HG03066 (cell line): ENCODE results near the gene SLC25A21.

Experiments
- ATAC-seq: cut with Tn5 transposase; IDR thresholded peaks from one replicate; pipeline ENCODE4 v1.9.1; 2021; ENCODE audit warnings: low read depth; ENCODE audit not compliant: unreplicated experiment

SLC25A21 gene

DNA sequence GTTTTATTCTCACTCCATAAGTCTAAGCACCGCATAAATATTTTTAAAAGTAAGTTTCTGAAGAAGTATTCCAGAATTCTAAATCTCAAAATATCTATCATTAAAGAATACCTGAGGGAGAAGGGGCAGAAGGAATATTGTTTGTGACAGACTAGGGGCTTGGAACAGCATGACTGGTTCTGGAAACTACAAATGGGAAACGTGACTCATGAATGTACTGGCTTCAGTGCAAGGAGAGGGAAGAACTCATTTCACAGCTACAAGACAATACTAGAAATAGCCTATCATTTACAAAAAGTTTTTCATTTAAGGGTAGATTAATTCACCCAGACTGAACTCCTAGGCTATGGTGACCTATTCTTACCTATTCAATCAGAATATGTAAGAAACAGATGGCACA, 121.3 kb downstream of the SLC25A21 start:
- ATAC-seq, result no peak

DNA sequence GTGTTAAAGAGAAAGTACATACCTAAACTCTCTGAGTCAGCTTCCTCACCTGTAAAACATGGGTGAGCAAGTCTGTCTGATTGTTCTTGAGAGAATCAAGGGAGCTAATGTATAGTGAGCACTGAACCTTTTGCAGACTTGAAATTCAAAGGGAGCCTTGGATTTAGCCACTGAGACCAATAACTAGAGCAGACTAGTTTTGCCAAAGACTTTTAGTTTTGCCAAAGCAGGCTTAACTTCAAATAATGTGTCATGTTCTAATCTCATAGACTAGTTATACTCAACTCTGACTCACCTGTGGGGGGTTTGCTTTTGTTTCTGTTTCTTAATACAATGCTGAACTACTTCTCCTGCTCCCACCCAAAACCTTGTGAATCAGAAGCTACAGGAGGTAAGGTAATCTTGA, 123.7 kb downstream of the SLC25A21 start:
- no peak for ATAC-seq

DNA sequence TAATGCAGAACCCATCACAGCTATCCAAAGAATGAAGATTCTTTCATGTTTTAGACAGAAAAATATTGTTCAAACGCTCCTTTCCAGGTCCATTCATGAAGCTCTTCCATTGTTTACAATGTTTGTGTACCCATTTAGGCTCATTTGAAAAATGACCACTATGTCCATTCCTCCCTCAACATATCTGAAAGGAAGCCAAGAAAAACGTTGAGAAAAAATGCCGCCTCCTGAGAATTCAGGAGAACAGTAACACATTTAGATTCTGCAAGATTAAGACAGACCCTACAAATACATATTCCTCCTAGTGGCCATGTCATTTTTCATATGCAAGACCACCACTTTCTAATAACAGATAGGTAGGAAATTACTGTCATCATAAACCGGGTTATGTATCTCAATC, 124.4 kb downstream of the SLC25A21 start:
- no peak for ATAC-seq

DNA sequence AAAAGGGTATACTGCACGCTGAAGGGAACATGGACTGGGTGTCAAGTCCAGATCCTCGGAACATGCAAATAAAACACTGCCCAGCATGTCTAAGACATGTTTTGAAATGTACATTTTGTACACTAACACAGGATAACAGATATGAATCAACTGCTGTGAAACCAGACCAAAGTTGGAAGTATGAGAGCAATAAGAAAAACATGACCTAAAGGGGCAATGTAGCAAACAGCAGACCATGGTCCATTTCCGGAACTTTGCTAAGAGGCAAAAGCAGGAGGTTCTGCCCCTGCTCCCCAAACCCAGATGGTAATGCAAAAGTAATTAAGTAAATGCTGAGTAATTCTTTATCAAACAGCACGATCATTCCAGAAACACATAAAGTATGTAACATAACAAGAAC, 125.2 kb downstream of the SLC25A21 start:
- ATAC-seq, result no peak

DNA sequence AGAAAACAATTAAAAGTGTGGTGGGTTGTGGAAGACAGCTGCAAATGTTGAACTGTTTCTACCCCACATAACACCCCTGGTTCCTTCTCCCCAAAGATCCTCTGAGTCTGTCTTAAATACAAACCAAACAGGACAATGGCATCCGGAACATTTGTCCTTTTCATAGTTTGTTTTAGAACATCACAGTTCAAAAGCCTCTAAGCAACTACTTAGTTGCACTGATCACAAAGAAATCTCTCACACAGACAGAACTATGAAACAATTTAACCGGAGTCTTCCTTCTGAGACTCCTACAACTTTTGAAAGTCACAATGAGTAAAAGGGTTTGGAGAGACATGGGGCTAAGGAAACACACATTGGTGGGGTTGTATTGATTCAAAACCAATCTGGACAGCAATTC, 125.6 kb downstream of the SLC25A21 start:
- ATAC-seq, result no peak

DNA sequence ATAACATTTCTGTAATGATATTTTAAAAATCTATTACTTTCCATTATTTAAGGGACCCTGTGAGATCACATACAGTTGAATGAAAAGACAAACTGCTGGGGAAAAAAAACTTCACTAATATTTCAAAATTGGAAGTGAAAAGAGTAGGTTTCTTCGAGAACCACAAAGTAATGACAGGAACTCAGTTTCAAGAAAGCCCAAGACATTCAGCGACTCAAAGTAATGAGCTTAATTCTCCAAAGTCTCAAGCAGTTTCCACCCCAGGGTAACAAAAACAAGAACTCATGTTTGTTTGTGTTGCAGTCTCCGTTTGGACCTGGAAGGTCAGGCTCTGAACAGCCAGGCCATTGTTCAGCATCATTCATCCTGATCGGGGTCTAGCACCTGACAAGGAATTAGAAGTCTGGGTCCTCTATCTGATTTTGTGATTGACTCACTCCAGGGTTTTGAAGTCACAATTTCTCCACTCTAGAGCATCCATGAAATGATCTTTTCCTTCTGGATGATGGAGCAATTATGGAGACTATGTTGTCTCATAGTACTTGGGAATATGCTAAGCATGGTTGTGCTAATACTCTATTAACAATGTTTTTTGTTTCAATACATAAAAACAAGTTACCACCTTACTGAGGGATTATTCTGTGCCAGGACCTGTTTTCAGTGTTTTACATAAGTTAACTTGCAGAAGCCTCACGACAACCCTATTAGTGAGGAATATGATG, 126.9 kb downstream of the SLC25A21 start:
- ATAC-seq, result no peak

DNA sequence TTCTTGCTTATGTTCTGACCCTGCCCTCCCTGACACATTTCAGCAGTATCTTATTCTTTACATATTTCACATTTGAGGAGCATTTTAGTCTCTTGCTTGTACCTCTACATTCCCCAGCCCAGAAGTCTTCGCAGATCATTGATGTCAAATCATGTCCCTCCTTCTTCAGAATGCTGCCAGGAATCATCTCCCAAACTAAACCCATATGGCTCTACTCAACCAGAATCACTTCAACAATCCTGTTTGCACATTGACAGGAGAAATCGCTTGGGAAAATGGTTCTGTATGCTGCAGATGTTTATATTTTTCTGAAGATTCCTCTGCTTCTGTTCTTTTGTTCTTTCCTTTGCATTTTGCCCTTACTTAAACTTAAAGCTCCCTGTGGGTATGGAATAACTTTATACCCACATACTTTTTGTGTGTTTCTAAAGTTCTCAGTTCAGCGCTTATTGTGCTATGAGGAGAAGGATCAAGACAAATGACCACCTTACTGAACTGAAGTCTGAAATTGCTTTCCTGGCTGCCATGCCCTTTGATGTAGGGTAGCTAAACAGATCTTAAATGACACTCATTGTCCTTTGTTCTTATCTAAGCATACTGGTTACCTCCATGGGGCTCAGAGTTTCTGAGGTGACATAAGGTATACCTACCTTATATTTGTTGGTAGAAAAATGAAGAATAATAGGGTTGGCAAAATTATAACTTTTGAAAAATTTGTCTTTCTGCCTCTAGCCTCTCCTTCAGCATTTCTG, 134.6 kb downstream of the SLC25A21 start:
- no peak for ATAC-seq

DNA sequence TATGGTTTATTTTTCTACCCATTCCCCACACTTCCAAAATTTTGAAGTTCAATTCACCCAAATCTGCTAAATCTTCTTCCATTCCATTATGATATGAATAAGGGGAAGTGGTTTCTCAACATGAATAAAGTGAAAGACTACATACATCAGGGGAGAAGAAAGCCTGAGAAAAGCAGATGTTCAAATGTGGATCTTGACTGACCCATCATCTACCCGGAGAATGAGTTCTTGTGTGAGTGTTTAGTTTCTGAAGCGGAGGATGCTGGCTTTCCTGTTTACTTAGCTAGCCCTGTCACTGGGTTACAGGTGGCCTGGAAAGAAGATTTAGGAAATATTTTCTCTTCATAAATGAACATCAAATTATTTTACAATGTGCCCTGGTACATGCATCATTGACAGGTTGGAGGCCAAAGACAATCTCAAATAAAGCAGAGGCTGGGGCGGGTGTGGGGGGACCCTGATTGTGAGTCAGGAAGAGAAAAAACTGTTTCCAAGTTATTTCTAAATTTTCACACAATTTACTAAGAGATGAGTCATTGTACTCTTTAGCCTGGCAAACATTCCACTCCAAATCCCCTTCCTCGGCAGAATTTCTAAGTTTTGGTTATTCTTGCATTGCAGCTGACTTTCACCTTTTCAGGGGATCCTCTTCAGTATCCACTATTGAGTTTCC, 135.6 kb downstream of the SLC25A21 start:
- no peak for ATAC-seq

DNA sequence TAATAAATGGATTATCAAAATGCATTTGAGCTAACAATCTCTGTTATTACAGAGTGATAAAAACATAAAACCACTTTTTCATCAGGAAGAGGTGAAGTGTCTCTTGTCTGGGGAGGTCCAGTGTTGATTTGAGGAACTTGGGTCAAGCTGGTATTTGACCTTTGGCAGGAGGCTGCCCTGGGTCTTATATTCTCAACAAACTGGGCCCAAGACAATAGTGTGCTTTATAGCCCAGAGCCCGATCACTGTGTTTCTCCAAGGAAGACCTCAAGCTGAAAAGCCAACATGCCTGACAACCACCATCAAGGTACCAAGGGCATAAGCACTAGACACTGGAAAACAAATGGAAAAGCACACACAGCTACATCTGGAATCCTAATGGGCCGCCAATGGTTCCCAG, 137.0 kb downstream of the SLC25A21 start:
- no peak for ATAC-seq

DNA sequence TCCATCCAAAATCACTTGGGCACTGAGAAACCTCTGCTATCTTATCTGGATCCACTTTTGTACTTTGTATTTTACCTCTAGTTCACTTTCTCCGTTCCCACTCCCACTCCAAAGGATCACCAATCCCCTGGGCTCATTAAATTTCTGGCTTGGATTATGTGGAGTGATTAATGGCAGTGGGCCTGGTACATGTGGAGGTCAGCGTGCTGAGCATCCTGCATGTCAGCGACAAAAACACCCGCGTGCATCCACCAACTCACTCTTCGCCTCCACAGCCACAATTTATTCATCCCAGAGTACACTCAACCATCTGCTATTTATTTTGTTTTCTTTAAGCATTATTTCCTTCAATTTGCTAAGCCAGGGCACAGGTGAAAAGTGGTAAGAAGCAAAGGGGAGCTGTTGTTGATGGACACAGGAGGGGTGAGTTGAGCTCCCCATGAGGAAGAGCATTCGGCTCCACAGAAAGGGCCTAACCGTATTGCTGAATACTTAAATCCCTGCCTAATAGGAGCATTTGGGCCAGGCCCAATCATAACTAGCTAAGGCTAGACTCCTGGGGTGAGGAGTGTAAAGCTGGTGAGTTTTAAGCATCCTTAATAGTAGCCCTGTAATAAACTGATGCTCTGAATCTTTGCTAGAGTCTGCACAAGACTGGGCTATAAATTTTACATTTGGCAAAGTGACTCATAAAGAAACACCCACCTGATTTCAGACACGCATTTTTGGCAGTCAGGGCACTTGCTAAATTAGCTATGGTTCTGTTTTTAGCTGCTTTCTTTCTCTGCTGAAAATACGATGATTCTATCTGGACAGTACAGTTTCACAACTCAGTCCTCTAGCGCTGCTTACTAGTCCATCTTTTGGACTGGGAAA, 137.8 kb downstream of the SLC25A21 start:
- ATAC-seq, result no peak

DNA sequence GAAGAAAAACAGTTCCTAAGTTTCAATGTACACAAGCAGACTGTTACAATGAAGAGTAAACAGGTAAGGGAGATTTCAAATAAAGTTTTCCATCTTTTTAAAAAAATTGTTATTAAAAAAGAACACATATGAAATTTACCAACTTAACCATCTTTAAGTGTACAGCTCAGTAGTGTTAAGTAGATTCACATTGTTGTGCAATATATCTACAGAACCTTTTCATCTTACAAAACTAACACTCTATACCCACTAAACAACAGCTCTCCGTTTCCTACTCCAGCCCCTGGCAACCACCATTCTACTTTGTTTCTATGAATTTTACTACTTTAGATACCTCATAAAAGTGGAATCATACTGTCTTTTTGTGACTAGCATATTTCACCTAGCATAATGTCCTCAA, 139.5 kb downstream of the SLC25A21 start:
- no peak for ATAC-seq

DNA sequence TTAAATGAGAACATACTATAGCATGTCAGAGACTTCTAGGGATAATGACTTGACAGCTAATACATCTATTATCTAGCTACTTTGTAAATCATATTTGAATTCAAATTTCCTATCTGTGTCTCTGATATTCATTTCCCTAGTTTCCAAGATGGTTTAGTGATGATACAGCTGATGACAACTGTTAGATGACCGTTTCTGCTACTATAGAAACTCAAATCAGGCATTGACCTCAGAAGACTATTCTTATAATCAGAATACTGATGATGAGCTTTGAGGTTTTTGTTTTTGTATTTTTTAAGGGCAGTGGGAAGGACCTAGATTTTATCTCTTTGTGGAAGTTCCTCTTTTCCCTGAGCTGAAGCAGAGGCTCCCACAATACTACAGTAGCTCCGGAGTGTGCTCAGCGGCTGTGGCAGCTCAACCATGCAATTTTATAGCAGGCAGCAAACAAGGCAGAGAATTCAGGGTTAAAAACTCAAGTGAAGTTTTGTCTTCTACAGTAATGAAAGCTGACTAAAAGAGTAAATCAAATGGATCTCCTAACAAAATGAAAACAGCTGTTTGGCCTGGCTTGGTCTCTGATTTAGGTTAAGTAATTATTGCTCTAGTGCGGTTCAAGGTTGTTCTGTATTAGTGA, 145.1 kb downstream of the SLC25A21 start:
- ATAC-seq, result no peak

DNA sequence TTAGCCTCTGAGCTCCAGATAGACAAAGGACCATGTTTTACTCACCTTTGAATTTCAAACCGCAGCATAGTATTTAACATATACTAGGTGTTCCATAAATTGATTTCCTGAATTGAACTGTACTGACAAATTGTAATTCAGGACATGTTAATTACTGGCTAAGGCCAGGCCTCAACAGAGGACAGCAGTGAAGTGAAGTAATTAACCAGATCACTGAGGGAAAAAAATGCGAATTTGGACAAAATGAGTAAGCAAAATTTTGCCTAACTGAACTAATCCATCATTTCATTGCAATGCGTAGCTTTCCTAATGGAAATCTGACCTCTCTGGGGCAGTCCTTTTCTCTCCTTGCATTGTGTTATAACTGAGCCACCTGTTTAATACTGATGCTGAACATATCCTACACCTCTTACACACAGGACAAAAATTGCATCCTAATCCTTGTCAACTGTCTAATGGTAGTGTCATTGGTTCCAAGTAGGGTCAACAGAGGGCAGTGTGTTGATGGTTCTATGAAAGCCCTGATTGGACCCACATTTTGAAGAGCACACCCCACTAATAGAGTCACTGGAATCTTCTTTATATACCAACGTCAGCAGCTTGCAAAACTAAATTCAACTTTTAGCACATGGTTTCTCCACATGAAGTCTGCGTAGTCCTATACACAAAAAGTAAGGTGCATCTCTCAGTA, 148.4 kb downstream of the SLC25A21 start:
- no peak for ATAC-seq

DNA sequence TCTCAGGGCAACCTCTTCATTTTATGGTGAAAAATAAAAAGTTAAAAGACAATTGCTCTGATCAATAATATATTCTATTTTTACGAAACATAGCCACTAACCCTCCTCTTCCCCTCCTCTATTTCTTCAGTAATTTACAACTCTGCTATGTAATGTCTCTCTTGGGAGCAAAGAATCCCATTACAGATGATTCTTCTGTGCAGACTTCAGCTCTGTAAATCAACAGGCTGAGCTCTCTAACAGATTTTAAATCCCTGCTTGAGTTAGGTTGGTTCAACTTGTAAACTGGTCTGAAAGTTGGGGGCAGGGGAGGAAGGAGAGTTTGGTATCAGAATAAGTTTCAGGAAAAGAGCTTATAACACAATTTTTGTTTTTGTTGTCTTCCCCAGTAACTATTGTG, 151.0 kb downstream of the SLC25A21 start:
- no peak for ATAC-seq

DNA sequence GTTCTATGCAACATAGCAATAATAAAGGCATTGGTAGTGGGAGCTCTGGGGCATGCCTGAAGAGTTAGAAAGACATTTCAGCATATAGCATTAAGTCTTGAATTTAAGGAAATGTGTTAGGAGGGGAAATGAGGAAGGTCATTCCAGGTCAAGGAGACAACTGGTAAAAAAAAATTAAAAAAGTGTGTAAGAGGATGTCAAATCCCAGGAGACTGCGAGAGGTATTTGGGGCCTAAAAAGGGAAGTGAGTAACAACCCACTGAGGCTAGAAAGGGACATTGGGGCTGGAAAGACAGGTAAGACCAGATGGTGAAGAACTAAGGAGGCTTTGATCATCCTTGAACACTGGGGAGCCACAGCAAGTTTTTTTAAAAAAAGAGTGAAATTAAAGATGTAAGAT, 152.9 kb downstream of the SLC25A21 start:
- no peak for ATAC-seq

DNA sequence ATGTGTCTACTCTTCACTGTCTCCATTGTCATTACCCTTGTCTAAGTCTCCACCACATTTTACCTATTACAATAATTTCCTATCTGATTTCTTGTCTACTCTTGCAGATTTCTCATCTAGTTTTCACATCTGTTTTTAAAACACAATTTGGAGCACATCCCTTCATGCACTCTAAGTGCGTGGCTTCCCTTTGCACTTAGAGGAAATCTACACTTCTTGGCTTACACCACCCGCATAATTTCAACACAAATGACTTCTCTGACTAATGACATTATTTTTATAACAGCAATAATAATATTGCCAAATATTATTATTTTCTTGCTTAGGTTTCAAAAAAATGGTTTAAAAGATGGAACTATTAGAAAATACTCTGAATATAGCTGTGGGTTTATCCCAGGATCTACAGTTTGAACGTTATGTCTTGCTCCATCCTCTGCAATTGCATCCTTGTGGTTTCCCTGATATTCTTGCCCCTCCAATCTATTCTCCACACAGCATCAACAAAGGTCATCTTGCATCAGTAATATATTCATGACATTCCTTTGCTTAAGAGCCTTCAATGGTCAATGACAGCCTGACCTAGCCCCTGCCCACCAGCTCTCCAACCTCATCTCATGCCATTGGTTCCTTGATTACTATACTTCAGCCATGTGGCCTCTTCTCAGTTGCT, 153.7 kb downstream of the SLC25A21 start:
- no peak for ATAC-seq

DNA sequence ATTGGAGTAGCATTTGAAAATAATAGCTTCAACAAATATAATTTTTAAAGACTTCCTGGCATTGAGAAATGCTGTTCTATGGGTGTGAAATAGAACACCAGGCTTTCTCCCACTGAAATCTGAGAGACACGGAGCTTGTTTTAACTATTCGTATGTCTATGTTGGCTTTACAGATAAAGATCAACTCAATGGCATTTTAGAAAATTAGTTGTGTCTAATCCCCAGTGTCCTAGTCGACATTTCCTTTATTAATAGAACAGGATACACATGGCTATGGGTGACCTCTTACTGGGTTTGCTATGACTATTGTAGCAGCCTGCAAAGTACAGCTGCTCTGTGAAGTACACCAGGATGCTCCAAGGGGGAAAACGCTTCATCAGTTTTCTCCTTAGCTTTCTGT, 159.3 kb downstream of the SLC25A21 start:
- no peak for ATAC-seq

DNA sequence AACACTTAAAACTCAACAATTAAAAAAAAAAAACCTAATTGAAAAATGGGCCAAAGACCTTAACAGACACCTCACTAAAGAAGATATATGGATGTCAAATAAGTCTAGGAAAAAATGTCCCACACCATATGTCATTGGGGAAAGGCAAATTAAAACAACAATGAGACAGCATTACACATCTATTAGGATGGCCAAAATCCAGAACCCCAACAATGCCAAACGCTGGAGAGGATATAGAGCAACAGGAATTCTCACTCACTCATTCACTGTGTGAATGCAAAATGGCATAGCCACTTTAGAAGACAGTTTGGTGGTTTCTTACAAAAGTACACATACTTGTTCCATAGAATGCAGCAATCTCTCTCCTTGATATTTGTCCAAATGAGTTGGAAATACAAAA, 173.7 kb downstream of the SLC25A21 start:
- ATAC-seq, result no peak

DNA sequence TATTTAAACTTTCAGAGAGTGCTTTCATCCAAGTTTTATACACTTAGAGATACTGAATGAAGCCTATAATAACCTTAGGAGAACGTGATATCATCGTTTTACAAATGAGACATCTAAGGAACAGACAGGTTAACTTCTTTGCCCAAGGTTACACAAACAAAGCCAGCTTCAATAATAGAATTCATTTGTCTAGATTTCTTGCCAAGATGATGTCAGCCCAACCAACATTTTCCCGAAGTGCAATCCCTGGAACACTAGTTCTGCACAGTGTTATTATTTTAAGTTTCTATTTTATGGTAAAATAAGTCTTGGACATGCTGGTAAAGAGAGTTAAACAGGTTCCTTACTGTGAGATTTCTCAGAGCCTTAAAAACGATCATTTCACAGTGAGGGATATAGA, 174.6 kb downstream of the SLC25A21 start:
- ATAC-seq, result no peak
